GM12864 (cell line): ENCODE results near the gene ADM.

Source experiments
- DNase-seq: peaks from one replicate; pipeline ENCODE4 v3.0.0-alpha.2; 2011; ENCODE audit warnings: low read depth
- H3K4me3 ChIP-seq: 2 replicates; pipeline ENCODE4 v1.5.1; 2011; ENCODE audit warnings: mild to moderate bottlenecking, low read depth, low read length, control low read depth
- CTCF ChIP-seq: IDR thresholded peaks from 2 replicates; pipeline ENCODE4 v1.5.1; 2011; ENCODE audit warnings: low read depth, mild to moderate bottlenecking, moderate library complexity, low read length, control low read depth, inconsistent platforms; ENCODE audit errors: missing control alignments

The ADM gene

GRCh38 chr11:10301656-10302358 is 3.1 kb upstream of the ADM start:
- no peak for TF ChIP-seq CTCF
- H3K4me3 ChIP-seq = no peak overlapping the region; the same call in 1 of the 2 replicates
- no peak for DNase-seq

GRCh38 chr11:10302359-10302743 is 2.5 kb upstream of the ADM start:
- no peak for DNase-seq
- TF ChIP-seq CTCF = no peak
- H3K4me3 ChIP-seq = peak overlapping the region; percentile 74

GRCh38 chr11:10302744-10303557 is 1.9 kb upstream of the ADM start:
- H3K4me3 ChIP-seq = peak overlapping the region; percentile 74
- no peak for DNase-seq
- TF ChIP-seq CTCF = no peak

- TF ChIP-seq CTCF = peak; percentile 13
- peak overlapping the region; percentile 74 for H3K4me3 ChIP-seq
- no peak for DNase-seq
These were observed 1.1 kb upstream of the ADM start for GRCh38 chr11:10303558-10304363.

- DNase-seq = no peak
- peak overlapping the region; percentile 74 for H3K4me3 ChIP-seq
- no peak for TF ChIP-seq CTCF
These were observed 540 bp downstream of the ADM start for GRCh38 chr11:10305262-10305963.
